OCI-LY1 (cell line): ENCODE measurements around the gene EGFL8.
"Not testable (repeated sequence)": the region's sequence is repeated elsewhere in the genome, so short reads cannot be mapped to it uniquely, and the experiment has no call there.

Source experiments
- CTCF ChIP-seq: fragments of 200-600 bp; sonication (generic), shearing (Covaris generic); IDR thresholded peaks from 2 replicates; pipeline ENCODE4 v1.5.1; 2017; ENCODE audit warnings: mild to moderate bottlenecking, antibody characterized with exemption, low read length, moderate library complexity, mixed read lengths
- EZH2 ChIP-seq: fragments of 200-600 bp; sonication (generic), shearing (Covaris generic); IDR thresholded peaks from 2 replicates; pipeline ENCODE4 v1.8.0; 2017; ENCODE audit warnings: borderline replicate concordance, mixed run types, mild to moderate bottlenecking, antibody characterized with exemption, low read length, moderate library complexity, mixed read lengths

GRCh38 chr6:32144238-32144637, 20.2 kb upstream of the EGFL8 start:
- TF ChIP-seq EZH2, CTCF: not testable (repeated sequence)
